Endodermal cell (in vitro differentiated cells): ENCODE data around the gene DNM2. TPM values are rescaled to one million over a fixed set of nuclear protein-coding genes. Genes with fewer than 3 reads are reported as not detected.
A peak's percentile ranks its signal among the peaks of the same experiment; 100 is the strongest.

Source experiments
- DNase-seq: peaks from one replicate; pipeline ENCODE4 v3.0.0-alpha.2; 2017
- H3K27ac ChIP-seq: 2 replicates; pipeline ENCODE4 v1.5.1; 2013; ENCODE audit warnings: mild to moderate bottlenecking, low read depth, low read length, moderate library complexity
- H3K27me3 ChIP-seq: 2 replicates; pipeline ENCODE4 v1.6.1; 2013; ENCODE audit warnings: mild to moderate bottlenecking, low read length, moderate library complexity; ENCODE audit not compliant: insufficient read depth, control insufficient read depth, poor library complexity, severe bottlenecking
- H3K36me3 ChIP-seq: 2 replicates; pipeline ENCODE4 v1.7.0; 2013; ENCODE audit warnings: mild to moderate bottlenecking, low read length, moderate library complexity; ENCODE audit not compliant: control insufficient read depth, insufficient read depth
- H3K4me1 ChIP-seq: one replicate; pipeline ENCODE4 v1.7.0; 2013; ENCODE audit warnings: low read length; ENCODE audit not compliant: control insufficient read depth, insufficient read depth
- H3K4me3 ChIP-seq: 2 replicates; pipeline ENCODE4 v1.5.1; 2013; ENCODE audit warnings: mild to moderate bottlenecking, low read length, moderate library complexity
- H3K9ac ChIP-seq: 2 replicates; pipeline ENCODE4 v1.6.1; 2013; ENCODE audit warnings: mild to moderate bottlenecking, low read length, moderate library complexity; ENCODE audit not compliant: poor library complexity, severe bottlenecking; ENCODE audit errors: extremely low read depth
- H3K9me3 ChIP-seq: 2 replicates; pipeline ENCODE4 v1.6.1; 2013; ENCODE audit warnings: mild to moderate bottlenecking, low read length, moderate library complexity; ENCODE audit not compliant: control insufficient read depth
- H3K27ac Mint-ChIP-seq: 2 replicates; pipeline ENCODE4 v1.8.0; 2020; ENCODE audit warnings: mixed read lengths
- H3K27me3 Mint-ChIP-seq: 2 replicates; pipeline ENCODE4 v1.8.0; 2021; ENCODE audit warnings: mild to moderate bottlenecking, mixed read lengths; ENCODE audit not compliant: insufficient read depth
- H3K36me3 Mint-ChIP-seq: 2 replicates; pipeline ENCODE4 v1.8.0; 2020; ENCODE audit warnings: low read depth, mixed read lengths
- H3K4me1 Mint-ChIP-seq: 2 replicates; pipeline ENCODE4 v1.8.0; 2020; ENCODE audit warnings: mixed read lengths
- H3K4me3 Mint-ChIP-seq: 2 replicates; pipeline ENCODE4 v1.8.0; 2020; ENCODE audit warnings: mild to moderate bottlenecking, moderate library complexity, mixed read lengths
- H3K9me3 Mint-ChIP-seq: 2 replicates; pipeline ENCODE4 v1.8.0; 2020; ENCODE audit warnings: mild to moderate bottlenecking, mixed read lengths
- WGBS, 2 experiments: methylation state at CpG; one replicate each; pipeline versions ENCODE4 v1.1.5 to v1.1.7; 2013; ENCODE audit warnings: missing lambda C conversion rate in 2 of 2, mixed read lengths in 1 of 2; ENCODE audit not compliant: insufficient coverage in 1 of 2, insufficient read length in 1 of 2; 5-methylcytosine and 5-hydroxymethylcytosine counted together
- total RNA-seq, 2 donors: library from RNA; stranded (reverse); fragmentation: NEBNext Ultra II Directional in 1 of 2; extraction: Animal tissue kit (Norgen Biotek cat#: 25700) in 1 of 2; gene quantifications; 2 replicates in 1 of 2; 3 replicates in 1 of 2; pipeline ENCODE4 v1.2.1, GENCODE V29; 2021
- TF ChIP-seq, protein P1 (sequence below): fragments of 200-600 bp; sonication (generic); conservative IDR thresholded peaks from 2 replicates; pipeline ENCODE4 v1.5.0; 2021; ENCODE audit warnings: antibody characterized with exemption, mild to moderate bottlenecking

Gene DNM2
- total RNA-seq, 2 donors from 2014 or later, result 118 to 136 TPM

DNA sequence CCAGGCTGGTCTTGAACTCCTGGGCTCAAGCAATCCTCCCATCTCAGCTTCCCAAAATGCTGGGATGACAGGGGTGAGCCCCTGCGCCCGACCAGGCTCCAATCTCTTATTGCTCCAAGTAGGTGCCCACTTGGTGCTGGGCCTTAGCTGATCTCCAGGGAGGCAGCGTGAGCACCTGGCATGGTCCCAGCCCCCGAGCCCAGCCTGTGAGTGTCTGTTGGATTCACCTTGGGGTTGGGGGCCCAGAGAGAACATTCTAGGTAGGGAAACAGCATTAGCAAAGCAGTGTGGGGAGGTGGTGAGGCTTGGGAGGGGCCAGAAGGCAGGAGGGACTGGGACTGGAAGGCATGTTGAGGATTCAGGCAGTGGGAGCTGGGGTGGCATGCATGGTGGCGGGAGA is 45.5 kb downstream of the DNM2 start:
- H3K9me3 Mint-ChIP-seq, result no peaks in the 10 kb centered on the region
- no peaks in the 10 kb centered on the region for H3K4me1 Mint-ChIP-seq
- H3K4me3 Mint-ChIP-seq, result no peak overlapping the region
- no peaks in the 10 kb centered on the region for H3K27me3 ChIP-seq
- H3K9me3 ChIP-seq, result no peaks in the 10 kb centered on the region
- no peaks in the 10 kb centered on the region for H3K4me1 ChIP-seq
- H3K4me3 ChIP-seq, result no peak overlapping the region
- H3K27ac ChIP-seq, result no peak overlapping the region
- peaks cover 29% of the 10 kb centered on the region for H3K36me3 ChIP-seq
- H3K27me3 Mint-ChIP-seq, result no peaks in the 10 kb centered on the region
- H3K27ac Mint-ChIP-seq, result peak overlapping the region; percentile 64
- TF ChIP-seq, protein P1, sequence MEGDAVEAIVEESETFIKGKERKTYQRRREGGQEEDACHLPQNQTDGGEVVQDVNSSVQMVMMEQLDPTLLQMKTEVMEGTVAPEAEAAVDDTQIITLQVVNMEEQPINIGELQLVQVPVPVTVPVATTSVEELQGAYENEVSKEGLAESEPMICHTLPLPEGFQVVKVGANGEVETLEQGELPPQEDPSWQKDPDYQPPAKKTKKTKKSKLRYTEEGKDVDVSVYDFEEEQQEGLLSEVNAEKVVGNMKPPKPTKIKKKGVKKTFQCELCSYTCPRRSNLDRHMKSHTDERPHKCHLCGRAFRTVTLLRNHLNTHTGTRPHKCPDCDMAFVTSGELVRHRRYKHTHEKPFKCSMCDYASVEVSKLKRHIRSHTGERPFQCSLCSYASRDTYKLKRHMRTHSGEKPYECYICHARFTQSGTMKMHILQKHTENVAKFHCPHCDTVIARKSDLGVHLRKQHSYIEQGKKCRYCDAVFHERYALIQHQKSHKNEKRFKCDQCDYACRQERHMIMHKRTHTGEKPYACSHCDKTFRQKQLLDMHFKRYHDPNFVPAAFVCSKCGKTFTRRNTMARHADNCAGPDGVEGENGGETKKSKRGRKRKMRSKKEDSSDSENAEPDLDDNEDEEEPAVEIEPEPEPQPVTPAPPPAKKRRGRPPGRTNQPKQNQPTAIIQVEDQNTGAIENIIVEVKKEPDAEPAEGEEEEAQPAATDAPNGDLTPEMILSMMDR, result no peak
- peaks cover 17% of the 10 kb centered on the region for H3K36me3 Mint-ChIP-seq
- H3K9ac ChIP-seq, result no peak overlapping the region
- peak; percentile 36 for DNase-seq
- 62 to 76% methylated on average over 3 to 5 of the region's 5 CpGs for WGBS, 2 experiments

DNA sequence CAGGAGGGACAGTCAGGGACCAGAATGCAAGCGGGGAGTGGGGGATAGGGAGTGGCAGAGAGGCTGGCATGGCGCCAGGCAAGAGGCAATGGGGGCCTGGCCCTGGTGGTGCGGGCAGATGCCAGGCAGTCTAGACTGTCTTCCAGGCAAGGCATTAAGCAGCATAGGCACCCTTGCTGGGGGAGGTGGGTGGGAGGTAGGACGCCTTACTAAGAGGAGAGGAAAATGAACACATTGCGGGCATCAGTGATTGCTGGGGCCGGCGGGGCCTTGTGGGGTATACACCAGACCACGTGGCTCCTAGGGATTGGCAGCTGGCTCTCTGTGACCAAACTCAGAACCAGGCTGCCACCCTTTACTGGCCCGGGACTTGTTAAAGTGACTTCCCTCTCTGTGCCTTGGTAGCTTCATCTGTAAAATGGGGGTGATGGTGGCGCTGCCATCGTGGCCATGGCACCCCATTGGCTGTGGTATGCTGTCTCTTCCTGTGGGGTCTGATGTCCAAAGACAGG is 46.0 kb downstream of the DNM2 start:
- TF ChIP-seq, protein P1, result no peak
- no peak overlapping the region for H3K27ac ChIP-seq
- H3K27me3 Mint-ChIP-seq, result no peaks in the 10 kb centered on the region
- peaks cover 29% of the 10 kb centered on the region for H3K36me3 ChIP-seq
- H3K9me3 ChIP-seq, result no peaks in the 10 kb centered on the region
- H3K27me3 ChIP-seq, result no peaks in the 10 kb centered on the region
- peaks cover under 1% of the 10 kb centered on the region for H3K4me1 Mint-ChIP-seq
- H3K4me3 Mint-ChIP-seq, result no peak overlapping the region
- peak overlapping the region; percentile 79 for H3K27ac Mint-ChIP-seq
- no peak overlapping the region for H3K4me3 ChIP-seq
- H3K36me3 Mint-ChIP-seq, result peaks cover 14% of the 10 kb centered on the region
- H3K9me3 Mint-ChIP-seq, result no peaks in the 10 kb centered on the region
- DNase-seq, result peak; percentile 23
- 73 to 98% methylated on average over 7 to 11 of the region's 11 CpGs for WGBS, 2 experiments
- no peak overlapping the region for H3K9ac ChIP-seq
- H3K4me1 ChIP-seq, result no peaks in the 10 kb centered on the region

DNA sequence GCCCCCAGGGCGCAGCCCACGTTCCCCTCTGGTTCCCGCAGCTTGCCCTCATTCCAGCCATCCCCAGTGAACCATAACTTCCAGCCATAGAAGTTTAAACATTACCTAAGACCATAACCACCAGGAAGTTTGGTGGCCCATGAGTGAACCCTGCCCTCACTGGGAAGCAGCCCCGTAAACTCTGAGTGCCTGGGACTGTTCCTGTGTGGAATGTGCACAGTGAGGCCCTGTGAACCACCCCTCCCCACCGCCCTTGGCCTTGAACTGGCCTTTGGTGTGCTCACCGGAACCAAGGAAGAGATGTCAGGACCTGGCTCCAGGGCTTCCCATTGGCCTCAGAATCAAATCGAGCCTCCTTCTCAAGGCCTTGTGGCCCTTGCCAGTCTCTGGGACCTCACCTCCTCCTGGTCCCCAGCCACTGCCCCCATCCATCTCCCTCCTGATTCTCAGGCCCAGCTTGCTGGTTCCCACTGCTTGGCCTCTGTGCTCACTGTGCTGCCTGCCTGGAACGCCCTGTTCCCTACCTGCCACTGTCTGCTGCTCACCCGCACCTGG is 46.5 kb downstream of the DNM2 start:
- Mint-ChIP-seq H3K27me3 (no peaks in the 10 kb centered on the region), H3K36me3 (peaks cover 12% of the 10 kb centered on the region), H3K9me3 (no peaks in the 10 kb centered on the region), H3K27ac (peak overlapping the region; percentile 79), H3K4me1 (peaks cover 5% of the 10 kb centered on the region), H3K4me3 (no peak overlapping the region)
- Histone ChIP-seq H3K9ac (no peak overlapping the region), H3K27ac (no peak overlapping the region), H3K4me1 (no peaks in the 10 kb centered on the region), H3K27me3 (no peaks in the 10 kb centered on the region), H3K36me3 (peaks cover 26% of the 10 kb centered on the region), H3K4me3 (no peak overlapping the region), H3K9me3 (no peaks in the 10 kb centered on the region)
- TF ChIP-seq, protein P1, result no peak
- DNase-seq, result no peak
- WGBS, 2 experiments, result 92 to 96% methylated on average over 4 to 9 of the region's 9 CpGs
